ENCODE measurements around the gene GPR12.

GRCh38 chr13:26806891-26807290 is 46.3 kb upstream of the GPR12 start:
- no peak for TF ChIP-seq ZNF660 (tag by site-specific recombination; IDR thresholded peaks at IDR 0.05)
- TF ChIP-seq KLF9 (tag by site-specific recombination; IDR thresholded peaks at IDR 0.05; ENCODE audit: low read depth): no peak
- no peak for TF ChIP-seq ZBTB1 (tag by site-specific recombination; IDR thresholded peaks at IDR 0.05)
- TF ChIP-seq ZNF768 (tag by site-specific recombination; IDR thresholded peaks at IDR 0.05): no peak
- TF ChIP-seq CTCF (tag by site-specific recombination; IDR thresholded peaks at IDR 0.05): no peak

Measured in HEK293 (cell line).